ENCODE data around the gene DAB1.

DAB1 gene

DNA sequence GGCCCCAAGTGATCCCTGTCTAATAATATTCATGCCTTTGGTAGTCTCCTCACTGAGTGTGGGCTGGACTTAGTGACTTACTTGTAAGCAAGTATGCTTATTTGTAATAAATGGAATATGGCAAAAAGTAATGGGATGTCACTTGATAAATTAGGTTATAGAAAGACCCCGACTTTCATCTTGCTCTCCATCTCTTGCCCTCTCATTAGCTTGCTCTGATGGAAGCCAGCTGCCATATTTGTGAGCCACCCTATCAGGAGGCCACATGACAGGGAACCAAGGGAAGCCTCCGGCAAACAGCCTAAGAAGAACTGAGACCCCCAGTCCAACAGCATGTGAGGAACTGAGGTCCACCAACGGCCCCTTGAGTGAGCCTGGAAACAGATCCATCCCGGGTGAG, 107.0 kb downstream of the DAB1 start:
- no peak for DNase-seq (ENCODE audit: low read depth in 3 of 3)

DNA sequence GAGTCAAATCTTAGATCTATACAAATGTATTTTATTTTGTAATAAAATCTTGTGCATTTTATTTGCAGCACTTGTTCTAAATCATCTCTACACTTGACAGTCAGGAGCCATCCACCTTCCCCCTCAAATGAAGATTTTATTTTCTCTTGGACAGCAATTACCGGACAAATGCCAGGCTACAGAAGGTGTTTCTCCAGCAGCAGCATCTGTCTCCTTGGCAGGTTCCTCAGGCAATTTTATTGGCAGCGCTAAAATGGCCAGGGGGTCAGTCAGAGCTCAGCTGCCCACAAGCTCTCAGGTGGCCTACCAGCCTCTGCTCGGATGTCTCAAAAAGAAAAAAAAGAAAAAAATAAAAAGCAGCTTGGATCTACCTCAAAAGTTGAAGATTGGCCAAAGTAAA, 107.6 kb downstream of the DAB1 start:
- DNase-seq (ENCODE audit: low read depth in 3 of 3), result no peak

DNA sequence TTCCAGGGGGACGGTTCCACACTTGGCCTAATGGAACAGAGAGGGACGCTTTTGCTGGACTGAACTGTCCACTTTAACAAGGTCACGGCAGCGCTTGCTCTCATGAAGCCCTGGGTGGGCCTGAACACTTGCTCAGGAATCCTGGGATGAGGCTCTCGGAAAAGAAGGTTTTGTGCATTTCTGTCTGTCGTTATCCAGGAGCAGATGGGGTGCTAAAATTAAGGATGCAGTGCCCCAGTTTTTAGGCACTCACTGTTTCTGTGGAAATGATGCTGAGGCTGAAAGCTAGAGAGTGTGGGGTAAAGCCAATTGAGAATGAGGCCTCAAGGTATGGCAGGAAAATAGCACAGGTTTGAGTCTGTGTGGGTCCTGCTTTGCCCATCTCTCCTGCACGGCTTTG, 111.0 kb downstream of the DAB1 start:
- no peak for DNase-seq (ENCODE audit: low read depth in 3 of 3)

DNA sequence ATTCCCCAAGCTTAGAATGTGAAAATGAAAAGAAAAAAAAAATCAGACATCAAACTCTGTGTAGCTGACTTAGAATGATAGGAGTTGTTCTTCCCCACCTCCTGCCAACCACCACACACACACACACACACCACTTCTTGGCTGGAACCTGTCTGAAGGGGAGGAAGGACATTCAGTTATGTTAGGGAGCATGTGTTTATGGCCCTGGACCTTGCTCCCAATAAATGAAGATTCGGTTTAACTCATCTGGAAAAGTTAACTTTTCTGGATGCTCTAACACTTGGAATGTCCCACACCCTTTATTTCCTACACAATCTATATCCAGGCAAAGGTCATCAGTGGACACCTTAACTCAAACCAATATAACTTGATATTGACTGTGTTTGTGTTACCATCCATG, 112.4 kb downstream of the DAB1 start:
- DNase-seq (ENCODE audit: low read depth in 3 of 3), result no peak

DNA sequence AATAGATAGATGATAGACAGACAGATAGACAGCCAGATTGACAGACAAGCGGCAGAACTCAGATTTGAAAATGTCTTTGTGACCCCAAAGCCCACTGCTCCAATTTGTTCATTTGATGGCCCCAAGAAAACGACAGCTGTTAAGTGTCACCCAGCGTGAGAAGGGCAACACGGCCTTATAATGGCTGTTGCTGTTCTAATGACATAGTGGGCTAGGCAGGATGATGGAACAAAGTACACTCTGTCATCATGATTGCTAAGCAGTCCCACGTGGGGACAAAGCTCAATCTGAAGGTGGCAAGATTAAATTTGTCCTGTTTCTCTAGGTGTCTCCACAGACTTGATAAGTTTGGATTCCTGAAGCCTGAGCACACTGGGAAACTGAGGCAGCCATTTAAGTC, 112.9 kb downstream of the DAB1 start:
- no peak for DNase-seq (ENCODE audit: low read depth in 3 of 3)

DNA sequence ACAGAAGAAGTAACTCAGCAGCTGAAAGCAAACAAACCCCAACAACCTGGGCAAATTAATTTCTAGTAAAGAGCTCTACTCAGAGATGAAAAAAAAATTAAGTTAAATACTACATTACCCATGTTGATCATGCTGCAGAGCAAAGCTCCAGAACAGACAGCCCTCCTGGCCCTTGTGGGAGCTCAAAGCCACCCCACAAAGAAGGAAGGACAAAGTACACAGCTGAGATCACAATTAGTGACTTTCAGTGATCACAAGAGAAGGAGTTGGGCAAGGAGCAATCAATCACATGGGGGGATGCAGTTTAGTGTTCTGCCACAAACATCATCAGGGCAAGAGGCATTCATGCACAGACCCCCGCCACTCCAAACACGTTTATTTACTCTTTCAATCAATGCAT, 114.2 kb downstream of the DAB1 start:
- DNase-seq (ENCODE audit: low read depth in 3 of 3), result no peak

DNA sequence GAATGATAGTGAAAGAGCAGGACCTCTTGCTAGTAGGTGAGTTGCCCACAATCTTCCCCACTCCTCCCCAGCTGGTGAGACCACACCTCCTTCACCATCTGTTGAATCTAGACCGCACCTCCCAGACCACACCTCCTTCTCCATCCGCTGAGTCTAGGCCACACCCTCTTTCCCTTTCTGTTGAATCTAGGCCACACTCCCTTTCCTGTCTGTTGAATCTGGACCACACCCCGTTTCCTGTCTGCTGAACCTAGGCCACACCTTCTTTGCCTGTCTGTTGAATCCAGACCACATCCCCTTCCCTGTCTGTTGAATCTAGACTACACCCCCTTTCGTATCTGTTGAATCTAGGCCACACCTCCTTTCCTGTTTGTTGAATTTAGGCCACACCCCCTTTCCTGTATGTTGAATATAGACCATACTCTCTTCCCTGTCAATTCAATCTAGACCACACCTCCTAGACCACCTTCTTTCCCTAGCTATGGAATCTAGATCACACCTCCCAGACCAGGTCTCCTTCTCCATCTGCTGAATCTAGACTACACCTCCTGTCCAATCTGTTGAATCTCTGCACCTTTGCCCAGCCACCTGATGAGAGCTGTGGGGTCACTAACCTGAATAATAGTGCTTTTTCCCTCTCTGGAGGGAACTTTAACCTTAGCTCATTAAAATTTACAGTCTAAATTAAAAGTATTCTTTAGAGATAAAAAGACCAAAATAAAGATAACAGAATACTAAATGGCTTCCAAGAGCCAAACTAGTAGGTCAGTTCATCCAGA, 116.3 kb downstream of the DAB1 start:
- DNase-seq (ENCODE audit: low read depth in 3 of 3), result peak in 1 of 3 donors; percentile 3

DNA sequence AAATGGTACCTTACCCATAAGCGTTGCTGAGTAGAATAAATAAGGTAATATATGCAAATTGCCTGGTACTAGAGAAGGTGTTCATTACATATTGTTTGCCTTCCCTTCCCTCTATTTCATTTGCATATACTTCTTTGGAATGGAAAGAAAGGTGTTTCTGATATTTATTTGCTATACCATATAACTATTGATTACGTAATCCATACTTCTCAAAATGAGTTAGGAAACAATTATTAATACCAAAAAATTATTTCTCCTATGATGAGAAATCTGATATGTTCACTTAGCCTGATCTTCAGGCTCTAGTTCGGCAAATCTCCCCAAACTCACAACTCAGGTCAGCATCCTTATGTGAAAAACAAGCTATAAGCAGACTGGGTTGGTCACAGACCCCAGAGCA, 119.3 kb downstream of the DAB1 start:
- no peak for DNase-seq (ENCODE audit: low read depth in 3 of 3)

DNA sequence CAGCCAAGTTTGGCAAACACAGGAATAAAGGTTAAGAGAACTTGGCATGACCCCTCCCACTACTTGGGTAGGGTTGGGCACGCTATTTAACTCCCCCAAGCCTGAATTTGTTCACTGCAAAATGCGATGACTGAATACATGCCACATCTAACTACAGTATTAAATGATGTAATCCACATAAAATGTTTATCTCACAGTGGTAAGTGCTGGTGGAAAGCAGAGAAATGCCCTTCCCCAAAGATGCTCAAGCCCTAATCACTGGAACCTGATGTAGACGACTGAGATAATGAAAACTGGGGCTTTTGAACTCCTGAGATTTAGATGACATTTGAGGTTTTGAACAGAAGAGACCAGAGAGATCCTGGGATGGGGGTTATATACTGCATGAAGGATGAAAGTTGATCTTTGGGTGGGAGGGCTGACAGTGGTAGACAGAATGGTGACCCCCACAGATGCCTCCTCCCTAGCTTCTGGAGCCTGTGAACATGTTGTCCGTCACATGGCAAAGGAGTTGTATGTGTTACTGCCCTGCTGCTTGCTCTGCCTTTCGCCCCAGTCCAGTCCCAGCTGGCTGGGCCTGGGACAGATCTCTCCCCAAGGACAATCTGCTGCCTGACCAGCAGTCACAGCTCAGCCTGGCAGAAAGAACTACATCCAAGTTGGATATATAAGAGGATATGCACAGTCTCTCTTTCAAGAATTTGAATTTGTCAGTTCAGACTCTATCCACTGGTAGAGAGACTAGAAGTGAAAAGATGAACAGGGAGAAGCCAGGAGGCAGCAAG, 120.9 kb downstream of the DAB1 start:
- DNase-seq (ENCODE audit: low read depth in 3 of 3), result no peak

DNA sequence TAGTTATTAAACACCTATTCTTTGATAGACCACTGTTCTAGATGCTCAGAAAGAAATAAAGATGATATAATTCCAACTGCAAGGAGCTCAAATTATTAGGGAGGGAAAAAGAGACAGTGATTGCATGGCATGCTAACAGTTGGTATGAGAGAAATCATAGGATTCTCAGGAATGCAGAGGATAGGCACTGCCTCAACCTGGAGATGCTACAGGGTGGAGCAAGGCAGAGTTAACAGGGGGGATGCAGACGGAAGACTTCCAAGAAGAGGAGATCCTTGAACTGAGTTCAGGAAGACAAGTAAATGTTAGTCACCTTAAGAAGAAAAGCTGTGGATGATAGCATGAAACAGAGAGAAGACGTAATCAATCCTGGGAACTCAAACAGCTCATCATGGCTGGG, 123.7 kb downstream of the DAB1 start:
- no peak for DNase-seq (ENCODE audit: low read depth in 3 of 3)

DNA sequence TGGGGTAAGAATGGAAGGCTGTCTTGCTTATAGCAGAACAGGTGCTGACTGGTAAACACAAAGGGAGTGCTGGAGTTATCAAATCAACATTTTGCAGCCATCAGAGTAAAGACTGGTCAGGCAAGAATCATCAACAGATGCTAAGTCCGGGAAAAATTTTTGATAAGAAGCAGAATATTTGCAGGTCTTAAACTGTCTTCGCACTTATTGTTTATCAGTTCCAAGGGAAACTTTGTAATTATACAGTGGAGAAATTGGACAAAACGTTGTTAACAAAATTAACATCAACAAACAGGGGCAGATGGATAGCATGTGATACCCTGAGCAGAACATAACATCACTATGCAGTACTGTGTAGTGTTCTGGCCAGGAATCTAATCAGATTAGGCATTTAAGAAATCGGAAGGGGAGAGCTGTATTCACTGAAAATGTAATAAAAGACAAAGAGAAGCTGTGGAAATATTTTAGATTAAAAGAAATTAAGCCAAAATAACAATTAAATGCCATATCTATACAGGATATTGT, 127.1 kb downstream of the DAB1 start:
- DNase-seq (ENCODE audit: low read depth in 3 of 3), result no peak

DNA sequence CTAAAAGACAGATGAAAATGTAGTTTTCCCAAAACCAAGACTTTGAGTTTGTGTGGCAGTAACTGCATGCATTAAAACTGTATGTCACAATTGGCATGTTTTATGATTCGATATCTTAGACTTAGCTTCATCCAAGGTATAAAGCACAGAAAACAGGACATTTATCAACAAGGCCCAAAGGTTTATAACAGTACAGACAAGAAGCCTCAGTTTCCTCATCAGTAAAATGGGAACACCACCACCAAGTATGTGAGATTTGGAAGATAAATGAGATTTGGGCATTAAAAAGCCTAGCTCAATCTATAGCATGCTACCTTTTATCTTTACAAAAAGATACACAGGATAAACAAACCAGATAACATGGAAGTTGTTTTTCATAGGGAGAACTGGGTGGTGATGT, 128.5 kb downstream of the DAB1 start:
- DNase-seq (ENCODE audit: low read depth in 3 of 3), result no peak

DNA sequence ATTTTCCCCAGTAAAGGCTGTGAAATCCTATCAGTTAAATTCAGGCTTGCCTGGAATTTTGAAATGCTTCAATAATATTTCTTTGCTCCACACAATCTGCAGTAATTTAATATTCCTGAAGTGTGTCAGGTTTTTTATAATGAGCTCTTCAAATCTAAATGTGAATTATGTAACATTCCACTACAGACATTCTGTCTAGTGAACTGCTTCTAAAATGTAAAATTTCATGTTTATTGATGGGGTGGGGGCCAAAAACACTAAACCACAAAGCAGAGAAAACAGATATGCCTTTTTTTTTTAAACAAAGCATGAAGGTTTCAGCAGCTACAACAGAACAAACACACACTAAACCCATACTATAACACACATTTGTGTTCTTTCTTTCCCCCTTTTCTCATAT, 129.7 kb downstream of the DAB1 start:
- DNase-seq (ENCODE audit: low read depth in 3 of 3), result no peak

DNA sequence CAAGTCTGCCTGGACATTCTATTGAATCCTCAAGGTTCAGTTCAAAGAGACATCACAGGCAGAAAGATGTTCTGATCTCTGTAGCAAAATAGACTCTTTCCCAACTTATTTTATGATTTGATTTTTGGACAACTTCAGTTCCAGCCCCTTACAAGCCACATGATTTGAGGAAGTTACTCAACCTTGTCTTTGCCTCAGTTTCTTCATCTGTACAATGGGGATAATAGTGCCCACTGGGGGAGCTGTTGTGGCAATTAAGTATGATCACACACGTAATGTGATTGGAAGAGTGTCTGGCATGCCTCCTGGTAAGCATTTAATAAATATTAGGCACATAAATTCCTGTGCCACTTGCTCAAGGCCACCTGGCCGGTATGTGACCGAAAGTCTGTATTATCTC, 130.6 kb downstream of the DAB1 start:
- no peak for DNase-seq (ENCODE audit: low read depth in 3 of 3)

DNA sequence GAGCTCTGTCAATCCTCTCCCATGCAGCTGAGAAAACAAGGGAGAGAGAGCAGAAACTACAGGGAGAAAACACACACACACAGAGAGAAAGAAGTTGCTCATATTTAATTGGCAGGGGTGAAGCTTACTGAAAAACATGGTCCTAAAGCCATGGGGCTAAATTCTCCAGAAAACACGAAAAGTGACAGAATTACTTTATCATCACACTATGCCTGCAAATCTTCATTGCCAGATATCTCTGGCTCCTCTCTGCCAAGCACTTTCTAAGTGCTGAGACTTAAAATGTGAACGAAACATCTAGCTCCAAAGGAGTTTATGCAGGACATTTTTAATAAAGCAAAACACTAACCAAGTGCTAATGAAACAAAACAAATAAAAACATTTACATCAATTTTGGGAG, 134.1 kb downstream of the DAB1 start:
- no peak for DNase-seq (ENCODE audit: low read depth in 3 of 3)

DNA sequence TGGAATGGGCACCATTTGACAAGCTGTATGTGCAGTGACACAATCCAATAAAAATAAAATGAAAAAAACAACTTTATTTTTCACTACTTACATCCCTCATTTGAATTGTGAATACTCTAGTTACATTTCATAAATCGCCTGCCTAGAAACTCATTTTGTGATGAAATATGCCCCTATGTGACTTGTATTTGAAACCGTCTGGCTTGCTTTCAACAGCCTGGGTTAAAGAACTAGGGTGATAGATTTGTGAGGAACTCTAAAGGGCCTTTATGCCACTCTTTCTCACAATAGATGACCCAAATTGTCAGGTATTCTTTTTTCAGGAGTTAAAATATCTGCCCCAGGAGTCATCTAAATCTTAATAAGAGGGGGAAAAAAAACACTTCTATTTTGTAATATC, 137.9 kb downstream of the DAB1 start:
- no peak for DNase-seq (ENCODE audit: low read depth in 3 of 3)

DNA sequence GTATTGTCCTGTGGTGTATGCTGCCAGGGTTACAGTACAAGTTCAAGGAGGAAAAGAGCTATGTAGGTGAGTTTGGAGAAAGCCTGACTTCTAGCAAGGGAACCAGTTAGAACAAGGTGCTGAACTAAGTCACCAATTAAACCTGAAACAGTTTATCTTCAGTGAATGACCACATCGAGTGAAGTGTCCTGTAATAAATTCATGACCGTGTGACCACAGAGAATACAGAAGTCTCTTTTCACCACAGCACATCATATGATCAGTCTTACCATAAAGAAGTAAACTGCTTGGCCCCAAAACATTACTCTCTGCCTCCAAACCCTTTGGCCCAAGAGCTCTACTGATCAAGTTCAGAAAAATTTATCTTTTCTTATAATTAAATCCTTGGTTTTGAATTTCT, 141.4 kb downstream of the DAB1 start:
- no peak for DNase-seq (ENCODE audit: low read depth in 3 of 3)

DNA sequence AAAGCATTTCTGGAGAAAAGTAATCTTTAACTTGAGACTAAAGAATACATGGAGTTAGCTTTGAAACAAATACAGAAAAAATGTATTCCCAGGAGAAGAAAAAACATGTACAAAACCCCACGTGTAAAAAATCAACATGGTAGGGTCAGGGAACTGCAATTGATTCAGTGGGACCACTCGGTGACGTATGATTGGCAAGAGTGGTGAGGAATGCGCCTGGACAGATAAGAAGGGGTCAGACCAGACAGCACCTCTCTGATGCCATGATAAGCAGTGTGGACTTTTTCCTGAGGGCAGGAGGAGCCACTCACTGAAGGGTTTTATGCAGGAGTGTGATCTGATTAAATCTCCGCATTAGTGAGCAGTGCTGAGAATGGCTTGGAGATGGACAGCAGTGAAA, 142.5 kb downstream of the DAB1 start:
- no peak for DNase-seq (ENCODE audit: low read depth in 3 of 3)

DNA sequence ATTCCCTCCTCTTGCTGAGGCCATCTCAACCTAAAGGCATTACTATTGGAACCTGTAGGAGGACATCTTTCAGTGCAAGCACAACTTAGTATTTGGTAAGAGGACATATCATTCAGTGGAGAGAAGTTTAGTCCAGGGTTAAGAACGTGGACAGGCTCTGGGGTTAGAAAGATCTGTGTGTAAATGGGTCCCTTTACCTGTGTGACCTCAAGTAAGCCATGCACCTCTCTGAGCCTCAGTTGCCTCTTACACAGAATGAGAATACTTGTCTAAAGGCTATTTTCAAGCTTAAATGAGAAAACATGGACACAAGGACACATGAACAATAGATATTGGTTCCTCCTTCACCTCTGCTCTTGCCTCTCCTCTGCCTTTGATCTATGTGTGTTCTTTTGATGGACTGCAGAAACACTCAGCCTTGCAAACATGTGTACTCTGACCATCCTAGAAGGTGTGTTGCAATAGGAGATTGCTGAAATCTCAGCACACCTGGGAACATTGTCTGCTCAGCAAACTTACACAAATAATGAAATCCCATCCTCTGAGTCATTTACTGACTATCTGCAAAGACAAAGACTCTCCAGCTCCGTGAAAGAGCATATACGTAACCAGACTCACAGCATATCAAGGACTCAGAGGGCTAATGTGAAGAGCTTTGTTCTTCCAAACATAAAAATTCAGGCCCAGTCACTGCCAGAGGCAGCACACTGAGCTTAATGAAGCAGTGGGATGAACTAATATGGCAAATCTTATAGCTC, 143.8 kb downstream of the DAB1 start:
- no peak for DNase-seq (ENCODE audit: low read depth in 3 of 3)

DNA sequence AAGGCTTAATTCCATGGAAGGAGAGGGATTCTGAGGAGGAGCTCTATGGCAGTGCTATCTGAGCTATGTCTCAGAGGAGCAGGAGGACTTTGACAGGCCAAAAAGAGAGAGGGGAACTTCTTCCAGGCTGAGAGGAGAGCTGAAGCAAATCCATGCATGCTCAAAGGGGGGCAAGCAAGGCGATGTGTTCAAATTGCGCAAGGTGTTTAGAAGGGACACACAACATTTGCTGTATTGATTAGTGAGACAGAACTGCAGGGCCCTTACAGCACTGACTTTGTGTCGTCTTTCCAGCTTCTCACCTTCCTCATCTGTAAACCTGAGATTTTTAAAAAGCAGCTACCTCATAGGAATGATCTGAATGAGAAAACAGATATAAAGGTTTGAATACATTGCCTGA, 145.3 kb downstream of the DAB1 start:
- DNase-seq (ENCODE audit: low read depth in 3 of 3), result no peak

DNA sequence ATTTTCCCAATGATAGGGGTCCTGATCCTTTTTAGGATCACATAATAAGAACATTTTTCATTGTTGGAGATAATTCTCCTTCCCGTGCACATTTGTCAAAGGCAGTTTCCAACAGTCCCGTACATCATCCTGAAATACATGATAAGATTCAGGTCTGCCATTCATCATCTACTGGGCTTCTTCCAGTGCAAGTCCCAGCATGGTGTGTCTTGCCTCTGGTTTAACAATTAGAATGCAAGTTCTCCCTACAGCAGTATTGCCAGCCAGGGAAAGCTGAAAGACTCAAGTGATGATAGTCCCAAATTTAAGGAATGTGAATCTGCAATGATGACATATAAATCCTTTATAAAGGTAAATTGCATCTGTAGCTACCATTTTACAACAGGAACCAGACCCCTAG, 146.2 kb downstream of the DAB1 start:
- no peak for DNase-seq (ENCODE audit: low read depth in 3 of 3)

DNA sequence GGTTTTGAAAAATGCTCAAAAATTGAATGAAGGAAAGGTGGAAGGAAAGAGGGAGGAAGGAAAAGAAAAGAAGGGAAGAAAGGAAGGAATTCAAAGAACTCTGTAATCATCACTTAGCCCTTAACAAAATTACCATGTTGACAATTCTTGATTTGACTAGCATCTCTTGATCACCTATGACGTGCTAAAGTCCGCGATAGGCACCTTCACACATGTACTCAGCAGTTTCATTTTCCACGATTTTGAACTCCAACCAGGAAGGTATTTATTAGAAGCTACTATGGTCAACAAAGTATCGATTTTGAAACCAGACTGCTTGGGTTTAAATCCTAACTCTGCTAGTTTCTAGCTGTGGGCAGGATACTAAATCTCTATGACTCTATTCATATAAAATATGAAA, 146.9 kb downstream of the DAB1 start:
- DNase-seq (ENCODE audit: low read depth in 3 of 3), result no peak

DNA sequence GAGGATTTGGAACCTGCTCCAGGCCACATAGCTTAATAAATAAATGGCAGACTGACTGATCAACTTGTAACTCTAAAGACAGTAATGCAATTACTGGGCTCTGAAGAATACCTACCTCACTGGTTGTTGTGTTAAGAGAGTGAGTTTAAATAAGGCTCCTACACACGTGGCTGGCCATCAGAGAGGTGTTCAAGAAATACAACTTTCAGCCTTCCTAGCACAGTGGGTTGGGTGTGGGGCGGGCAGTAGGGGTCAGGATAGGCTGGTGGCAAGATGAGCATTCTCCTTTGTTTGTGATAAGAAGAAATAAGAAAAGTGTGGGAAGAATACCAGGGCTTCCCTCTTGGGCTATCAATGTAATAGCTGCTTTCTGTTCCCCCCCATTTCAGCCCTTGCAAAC, 151.3 kb downstream of the DAB1 start:
- no peak for DNase-seq (ENCODE audit: low read depth in 3 of 3)

Data from stimulated activated CD4-positive, alpha-beta T cell treated with anti-CD3 and anti-CD28 coated beads, TNF-alpha, amount 100 ng/mL, for 48 hours (primary cell).